Loucy (cell line): Measurements from ENCODE around the gene ANGPTL8.

Experiments used
- H2AFZ ChIP-seq: fragments of 200-600 bp; sonication (generic); 2 replicates; pipeline ENCODE4 v1.6.0; 2016; ENCODE audit warnings: antibody characterized with exemption, mild to moderate bottlenecking, low read length, moderate library complexity
- H3F3A ChIP-seq: fragments of 200-600 bp; 2 replicates; pipeline ENCODE4 v1.6.0; 2016; ENCODE audit warnings: antibody characterized with exemption, low read depth, mild to moderate bottlenecking
- H3K27me3 ChIP-seq: fragments of 200-600 bp; sonication (generic); 2 replicates; pipeline ENCODE4 v1.6.1; 2014; ENCODE audit warnings: low read length, mild to moderate bottlenecking; ENCODE audit not compliant: insufficient read depth, poor library complexity, severe bottlenecking
- H3K36me3 ChIP-seq: fragments of 200-600 bp; sonication (generic); 2 replicates; pipeline ENCODE4 v1.6.1; 2016; ENCODE audit warnings: low read length; ENCODE audit not compliant: insufficient read depth
- H3K4me1 ChIP-seq: fragments of 200-600 bp; sonication (generic); 2 replicates; pipeline ENCODE4 v1.5.1; 2014; ENCODE audit warnings: low read length, mild to moderate bottlenecking; ENCODE audit not compliant: insufficient read depth, poor library complexity, severe bottlenecking
- H3K4me2 ChIP-seq: fragments of 200-600 bp; sonication (generic); 2 replicates; pipeline ENCODE4 v1.6.0; 2014; ENCODE audit warnings: antibody characterized with exemption, low read length, low read depth, mild to moderate bottlenecking; ENCODE audit not compliant: poor library complexity, severe bottlenecking
- H3K4me3 ChIP-seq: fragments of 200-600 bp; sonication (generic); 2 replicates; pipeline ENCODE4 v1.5.1; 2014; ENCODE audit warnings: low read length, mild to moderate bottlenecking, mixed read lengths; ENCODE audit not compliant: poor library complexity, severe bottlenecking
- H3K79me2 ChIP-seq: fragments of 200-600 bp; sonication (generic); 2 replicates; pipeline ENCODE4 v1.6.1; 2014; ENCODE audit warnings: low read length; ENCODE audit not compliant: insufficient read depth
- H3K9ac ChIP-seq: fragments of 200-600 bp; sonication (generic); 2 replicates; pipeline ENCODE4 v1.6.0; 2014; ENCODE audit warnings: mild to moderate bottlenecking, low read depth, low read length, moderate library complexity; ENCODE audit not compliant: poor library complexity, severe bottlenecking
- H3K9me2 ChIP-seq: fragments of 200-600 bp; sonication (generic); replicated peaks from 2 replicates; pipeline ENCODE4 v1.6.1; 2016; ENCODE audit warnings: low read depth, low read length, mixed read lengths
- H3K9me3 ChIP-seq: fragments of 200-600 bp; sonication (generic); 2 replicates; pipeline ENCODE4 v1.6.1; 2014; ENCODE audit warnings: mild to moderate bottlenecking, antibody characterized with exemption, low read length, low read depth; ENCODE audit not compliant: insufficient read depth
- H4K20me1 ChIP-seq: fragments of 200-600 bp; sonication (generic); 2 replicates; pipeline ENCODE4 v1.6.0; 2014; ENCODE audit warnings: antibody characterized with exemption, low read length, mild to moderate bottlenecking; ENCODE audit not compliant: insufficient read depth, poor library complexity, severe bottlenecking
- CTCF ChIP-seq: fragments of 200-600 bp; sonication (generic); conservative IDR thresholded peaks from 2 replicates; pipeline ENCODE4 v1.5.1; 2014; ENCODE audit warnings: mild to moderate bottlenecking, antibody characterized with exemption, low read length
- EZH2phosphoT487 ChIP-seq: fragments of 200-600 bp; IDR thresholded peaks from 2 replicates; pipeline ENCODE4 v1.6.1; 2018; ENCODE audit warnings: antibody characterized with exemption, mild to moderate bottlenecking, moderate library complexity, borderline replicate concordance

Gene ANGPTL8

GRCh38 chr19:11224429-11224828 is 15.0 kb upstream of the ANGPTL8 start:
- no peaks in the 10 kb centered on the region for H3K4me1 ChIP-seq
- no peaks in the 10 kb centered on the region for H3K9me2 ChIP-seq
- H4K20me1 ChIP-seq: no peaks in the 10 kb centered on the region
- TF ChIP-seq CTCF: no peak
- TF ChIP-seq EZH2phosphoT487: no peak
- H3K27me3 ChIP-seq: no peaks in the 10 kb centered on the region
- no peaks in the 10 kb centered on the region for H3K79me2 ChIP-seq
- H3K9me3 ChIP-seq: no peaks in the 10 kb centered on the region
- no peak overlapping the region for H2AFZ ChIP-seq
- H3K36me3 ChIP-seq: no peaks in the 10 kb centered on the region
- no peak overlapping the region for H3K4me2 ChIP-seq
- no peak overlapping the region for H3K4me3 ChIP-seq
- H3K9ac ChIP-seq: no peak overlapping the region
- H3F3A ChIP-seq: no peaks in the 10 kb centered on the region

GRCh38 chr19:11225172-11225571 is 14.2 kb upstream of the ANGPTL8 start:
- Histone ChIP-seq H3F3A (no peaks in the 10 kb centered on the region), H3K9ac (no peak overlapping the region), H3K4me1 (no peaks in the 10 kb centered on the region), H3K9me3 (no peaks in the 10 kb centered on the region), H3K27me3 (no peaks in the 10 kb centered on the region), H2AFZ (no peak overlapping the region), H3K79me2 (no peaks in the 10 kb centered on the region), H3K36me3 (no peaks in the 10 kb centered on the region), H3K9me2 (no peaks in the 10 kb centered on the region), H4K20me1 (no peaks in the 10 kb centered on the region), H3K4me2 (no peak overlapping the region), H3K4me3 (no peak overlapping the region)
- no peak for TF ChIP-seq CTCF
- TF ChIP-seq EZH2phosphoT487: no peak

GRCh38 chr19:11225815-11226214 is 13.6 kb upstream of the ANGPTL8 start:
- Histone ChIP-seq H3K27me3 (no peaks in the 10 kb centered on the region), H2AFZ (no peak overlapping the region), H3K9ac (no peak overlapping the region), H3K4me3 (no peak overlapping the region), H3K4me1 (no peaks in the 10 kb centered on the region), H3K79me2 (no peaks in the 10 kb centered on the region), H3K9me2 (no peaks in the 10 kb centered on the region), H3K4me2 (no peak overlapping the region), H3K9me3 (no peaks in the 10 kb centered on the region), H3F3A (no peaks in the 10 kb centered on the region), H4K20me1 (no peaks in the 10 kb centered on the region), H3K36me3 (no peaks in the 10 kb centered on the region)
- TF ChIP-seq CTCF (no peak), EZH2phosphoT487 (no peak)
